Measurements from ENCODE around the gene FCER1A.

FCER1A gene

GRCh38 chr1:159302095-159302494 is at the start of gene FCER1A:
TSS of gene FCER1A (plus strand) at chr1:159302336. CDS start at chr1:159302365, 29 bp downstream.
- no peak for DNase-seq (ENCODE audit: low read depth in 2 of 2)

GRCh38 chr1:159261311-159261710 is 40.8 kb upstream of the FCER1A start:
- no peak for DNase-seq (ENCODE audit: low read depth in 2 of 2)

GRCh38 chr1:159261721-159262494 is 40.2 kb upstream of the FCER1A start:
- DNase-seq (ENCODE audit: low read depth in 2 of 2): no peak

- DNase-seq (ENCODE audit: low read depth in 2 of 2): no peak
Measured at GRCh38 chr1:159266832-159267231, 35.3 kb upstream of the FCER1A start.

- no peak for DNase-seq (ENCODE audit: low read depth in 2 of 2)
Measured at GRCh38 chr1:159274631-159275030, 27.5 kb upstream of the FCER1A start.

- no peak for DNase-seq (ENCODE audit: low read depth in 2 of 2)
Measured at GRCh38 chr1:159275891-159276290, 26.2 kb upstream of the FCER1A start.

- DNase-seq (ENCODE audit: low read depth in 2 of 2): no peak
Measured at GRCh38 chr1:159279773-159280172, 22.4 kb upstream of the FCER1A start.

- DNase-seq (ENCODE audit: low read depth in 2 of 2): no peak
Measured at GRCh38 chr1:159282118-159282517, 20.0 kb upstream of the FCER1A start.

GRCh38 chr1:159289060-159289459 is 13.1 kb upstream of the FCER1A start:
- DNase-seq (ENCODE audit: low read depth in 2 of 2): no peak

GRCh38 chr1:159291424-159291823 is 10.7 kb upstream of the FCER1A start:
- no peak for DNase-seq (ENCODE audit: low read depth in 2 of 2)

- no peak for DNase-seq (ENCODE audit: low read depth in 2 of 2)
Measured at GRCh38 chr1:159296706-159297375, 5.3 kb upstream of the FCER1A start.

GRCh38 chr1:159300146-159300545 is 2.0 kb upstream of the FCER1A start:
- no peak for DNase-seq (ENCODE audit: low read depth in 2 of 2)

- DNase-seq (ENCODE audit: low read depth in 2 of 2): no peak
Measured at GRCh38 chr1:159307346-159308020, 5.3 kb downstream of the FCER1A start.

- no peak for DNase-seq (ENCODE audit: low read depth in 2 of 2)
Measured at GRCh38 chr1:159311679-159312078, 9.5 kb downstream of the FCER1A start.

- DNase-seq (ENCODE audit: low read depth in 2 of 2): no peak
Measured at GRCh38 chr1:159315381-159315780, 13.2 kb downstream of the FCER1A start.

GRCh38 chr1:159318784-159319551 is 16.8 kb downstream of the FCER1A start:
- DNase-seq (ENCODE audit: low read depth in 2 of 2): no peak

GRCh38 chr1:159334797-159335196 is 32.7 kb downstream of the FCER1A start:
- DNase-seq (ENCODE audit: low read depth in 2 of 2): no peak

- no peak for DNase-seq (ENCODE audit: low read depth in 2 of 2)
Measured at GRCh38 chr1:159338018-159338417, 35.9 kb downstream of the FCER1A start.

GRCh38 chr1:159339536-159339935 is 37.4 kb downstream of the FCER1A start:
- no peak for DNase-seq (ENCODE audit: low read depth in 2 of 2)

GRCh38 chr1:159341736-159342135 is 39.6 kb downstream of the FCER1A start:
- DNase-seq (ENCODE audit: low read depth in 2 of 2): no peak

- DNase-seq (ENCODE audit: low read depth in 2 of 2): no peak
Measured at GRCh38 chr1:159342761-159343425, 40.8 kb downstream of the FCER1A start.

All from activated CD8-positive, alpha-beta memory T cell treated with anti-CD3 and anti-CD28 coated beads for 4 hours (primary cell).